K562 (cell line): ENCODE results near the gene KCTD1. TPM values are rescaled to one million over a fixed set of nuclear protein-coding genes. Genes with fewer than 3 reads are reported as not detected.

ENCODE experiments used
- ATAC-seq: fragments of 200-7000 bp; cut with Tn5 transposase; 3 replicates; pipeline ENCODE4 v1.9.1; 2020; ENCODE audit warnings: moderate library complexity
- BruUV-seq: library from RNA; stranded (reverse); fragments of 400-500 nt; replicated peaks from 2 replicates; lab custom pipeline; 2021; lab: Mats Ljungman, UMichigan
- CTCF ChIA-PET: fragments of 300-600 bp; formaldehyde crosslinking; extraction: SDS; loops from one replicate; lab custom pipeline; 2021; ENCODE audit warnings: low intra/inter-chr PET ratio; lab: Yijun Ruan, JAX
- POLR2A ChIA-PET: fragments of 300-600, 350-650 bp; sonication (Branson Sonifier 250); formaldehyde crosslinking; extraction: SDS; loops from one replicate; lab custom pipeline; 2021; ENCODE audit warnings: antibody characterized with exemption, inconsistent platforms; lab: Yijun Ruan, JAX
- DNase-seq, 4 experiments: peaks; one replicate each; pipeline versions ENCODE4 v3.0.0 to v3.0.0-alpha.2; 2011 to 2018; ENCODE audit warnings: low spot score in 3 of 4, mixed read lengths in 3 of 4; ENCODE audit errors: extremely low read depth in 1 of 4
- FAIRE-seq: peaks from 2 replicates; lab custom pipeline; 2011; peaks lifted over from hg19 to GRCh38; lab: Jason Lieb, UNC
- H2AFZ ChIP-seq: 2 replicates; pipeline ENCODE4 v1.6.0; 2011; ENCODE audit warnings: low read depth, low read length, control low read depth, inconsistent platforms
- H3K27ac ChIP-seq: fragments of 200-600 bp; 3 replicates; pipeline ENCODE4 v1.8.0; 2011; ENCODE audit warnings: low read depth, mild to moderate bottlenecking, control low read depth, inconsistent platforms, low read length, moderate library complexity, mixed read lengths; ENCODE audit errors: extremely low read depth
- H3K27me3 ChIP-seq, 2 experiments: fragments of 300-600 bp in 1 of 2; 2 replicates in 1 of 2; 3 replicates in 1 of 2; pipeline versions ENCODE4 v1.6.0 to v1.8.0; 2011; ENCODE audit warnings: inconsistent platforms in 2 of 2, low read length in 2 of 2, mild to moderate bottlenecking in 1 of 2, mixed read lengths in 1 of 2, moderate library complexity in 1 of 2; ENCODE audit not compliant: control insufficient read depth in 2 of 2, insufficient read depth in 2 of 2
- H3K36me3 ChIP-seq: fragments of 300-600 bp; 3 replicates; pipeline ENCODE4 v1.8.0; 2011; ENCODE audit warnings: mild to moderate bottlenecking, low read length, inconsistent platforms; ENCODE audit not compliant: control insufficient read depth, insufficient read depth
- H3K4me1 ChIP-seq, 2 experiments: fragments of 200-600 bp in 1 of 2; replicated peaks in 1 of 2; 2 replicates in 1 of 2; 3 replicates in 1 of 2; pipeline versions ENCODE4 v1.5.1 to v1.8.0; 2011; ENCODE audit warnings: inconsistent platforms in 2 of 2, low read length in 2 of 2, mild to moderate bottlenecking in 1 of 2, mixed read lengths in 1 of 2, moderate library complexity in 1 of 2; ENCODE audit not compliant: control insufficient read depth in 2 of 2, insufficient read depth in 2 of 2
- H3K4me2 ChIP-seq: 2 replicates; pipeline ENCODE4 v1.6.1; 2011; ENCODE audit warnings: low read length, control low read depth, inconsistent platforms, mixed read lengths; ENCODE audit not compliant: insufficient read depth
- H3K4me3 ChIP-seq: fragments of 200-600 bp; sonication (generic), shearing (Covaris generic); 2 replicates; pipeline ENCODE4 v1.5.1; 2016; ENCODE audit warnings: control low read depth, inconsistent platforms
- H3K79me2 ChIP-seq: fragments of 200-600 bp; 3 replicates; pipeline ENCODE4 v1.8.0; 2011; ENCODE audit warnings: low read length, inconsistent platforms; ENCODE audit not compliant: control insufficient read depth, insufficient read depth
- H3K9ac ChIP-seq, 2 experiments: 2 replicates each; pipeline versions ENCODE4 v1.6.0 to v1.6.1; 2011; ENCODE audit warnings: low read depth in 2 of 2, low read length in 2 of 2, control low read depth in 1 of 2, inconsistent platforms in 1 of 2, mild to moderate bottlenecking in 1 of 2, mixed read lengths in 1 of 2; ENCODE audit not compliant: insufficient read depth in 1 of 2
- H3K9me1 ChIP-seq: one replicate; pipeline ENCODE4 v1.6.0; 2011; ENCODE audit warnings: inconsistent platforms, mild to moderate bottlenecking, low read length, moderate library complexity; ENCODE audit not compliant: control insufficient read depth, insufficient read depth
- H3K9me3 ChIP-seq: replicated peaks from 2 replicates; pipeline ENCODE4 v1.5.1; 2011; ENCODE audit warnings: low read depth, low read length, inconsistent platforms; ENCODE audit not compliant: control insufficient read depth, insufficient read depth
- H4K20me1 ChIP-seq: replicated peaks from 2 replicates; pipeline ENCODE4 v1.6.1; 2011; ENCODE audit warnings: low read length, inconsistent platforms, mixed read lengths; ENCODE audit not compliant: control insufficient read depth, insufficient read depth
- CBX5 ChIP-seq: IDR thresholded peaks from 2 replicates; pipeline ENCODE4 v1.6.1; 2014; ENCODE audit warnings: low read depth, borderline replicate concordance
- LARP7 ChIP-seq: fragments of 450-650 bp; IDR thresholded peaks from 2 replicates; pipeline ENCODE4 v1.6.1; 2016
- RUNX1 ChIP-seq: sonication (generic); IDR thresholded peaks from 2 replicates; pipeline ENCODE4 v1.6.1; 2016; ENCODE audit warnings: antibody characterized with exemption, low read depth
- SAFB ChIP-seq: fragments of 200-400 bp; formaldehyde crosslinking; IDR thresholded peaks from 2 replicates; pipeline ENCODE4 v1.6.1; 2017; ENCODE audit warnings: low read depth, low read length, borderline replicate concordance
- TAF15 ChIP-seq: fragments of 200-400 bp; formaldehyde crosslinking; IDR thresholded peaks from 2 replicates; pipeline ENCODE4 v1.6.1; 2017; ENCODE audit warnings: mild to moderate bottlenecking, low read depth, low read length, moderate library complexity
- TAL1 ChIP-seq: fragments of 450-650 bp; IDR thresholded peaks from 2 replicates; pipeline ENCODE4 v1.6.1; 2016; ENCODE audit warnings: mild to moderate bottlenecking
- ZNF184 ChIP-seq: sonication (generic); formaldehyde crosslinking; IDR thresholded peaks from 2 replicates; pipeline ENCODE4 v1.5.0; 2020; ENCODE audit warnings: missing genetic modification reagents
- ZNF695 ChIP-seq: fragments of 450-650 bp; formaldehyde crosslinking; IDR thresholded peaks from 2 replicates; pipeline ENCODE4 v1.4.0; 2020; ENCODE audit warnings: mild to moderate bottlenecking, moderate library complexity
- ZNF75A ChIP-seq: fragments of 450-650 bp; formaldehyde crosslinking; IDR thresholded peaks from 2 replicates; pipeline ENCODE4 v1.4.0; 2020; ENCODE audit warnings: mild to moderate bottlenecking
- WGBS: fragments of 100-300 bp; shearing (Covaris generic); methylation state at CpG from one replicate; pipeline ENCODE4 v1.1.6; 2016; ENCODE audit warnings: low coverage, mixed read lengths; ENCODE audit not compliant: insufficient coverage; ENCODE audit errors: missing lambda C conversion rate; 5-methylcytosine and 5-hydroxymethylcytosine counted together
- in situ Hi-C: fragments of 300-500 bp; cut with MboI; formaldehyde crosslinking; loops from 4 replicates; pipeline ENCODE4 v1.15.0; 2018; ENCODE audit warnings: inconsistent platforms, mixed read lengths
- intact Hi-C: fragments of 100-400 bp; cut with micrococcal nuclease; formaldehyde crosslinking; loops from 2 replicates; pipeline ENCODE4 v1.14.2; 2022
- polyA plus RNA-seq, 8 experiments: library from polyadenylated mRNA; depleted of rRNA in 4 of 8; stranded (reverse) in 5 of 8; unstranded in 3 of 8; fragments of >200 nt; fragmentation: Nextera tagmentation in 2 of 8; fragmentation: Illumina TruSeq in 1 of 8; extraction: Ambion mirVana in 2 of 8; extraction: Trizol in 1 of 8; gene quantifications; 2 replicates each; pipeline versions ENCODE4 v1.2.1 to v1.2.3, GENCODE V29; 2011 to 2014; ENCODE audit warnings: inconsistent platforms in 1 of 8, missing spikeins in 1 of 8
- total RNA-seq, 7 experiments: library from RNA; depleted of rRNA in 6 of 7; stranded (reverse); fragments of >200 nt in 6 of 7; fragmentation: Illumina TruSeq in 2 of 7; extraction: Trizol in 2 of 7; gene quantifications; 2 replicates each; pipeline versions ENCODE4 v1.2.1 to v1.2.3, GENCODE V29; 2011 to 2021; ENCODE audit warnings: low replicate concordance in 1 of 7
- TF ChIP-seq, protein P1 (sequence below): fragments of 250-450 bp; sonication (Bioruptor Pico); IDR thresholded peaks from 2 replicates; pipeline ENCODE4 v1.5.0; 2021; ENCODE audit warnings: mild to moderate bottlenecking, moderate library complexity
- TF ChIP-seq, protein P2 (sequence below): sonication (generic); formaldehyde crosslinking; IDR thresholded peaks from 2 replicates; pipeline ENCODE4 v1.8.1; 2023; ENCODE audit warnings: mild to moderate bottlenecking, missing genetic modification reagents
- TF ChIP-seq, protein P3 (sequence below): fragments of 450-650 bp; IDR thresholded peaks from one replicate; pipeline ENCODE4 v1.6.1; 2018; ENCODE audit warnings: mild to moderate bottlenecking, moderate library complexity; ENCODE audit not compliant: partially characterized antibody
- TF ChIP-seq, protein P4 (sequence below), 3 experiments: fragments of 200-800 bp in 1 of 3; fragments of 250-450 bp in 1 of 3; fragments of 450-650 bp in 1 of 3; sonication (Bioruptor Pico) in 1 of 3; sonication (Bioruptor generic) in 1 of 3; formaldehyde crosslinking in 1 of 3; IDR thresholded peaks; 2 replicates each; pipeline versions ENCODE4 v1.6.1 to v1.8.0; 2016 to 2022; ENCODE audit warnings: mild to moderate bottlenecking in 2 of 3, missing genetic modification characterization in 2 of 3, missing compliant biosample characterization in 1 of 3, moderate library complexity in 1 of 3

KCTD1 gene
- total and polyA plus RNA-seq, 9 of the 15 experiments (the other 6 are each of a cell fraction or from before 2014, with no cell fraction given): not detected

- H3K4me2 ChIP-seq: no peak overlapping the region
- ChIA-PET CTCF (no interaction called here), POLR2A (interaction anchor here (1.7 kb wide), 1 partner anchor 11 kb away, joined by 9 read pairs; no protein-coding TSS in a partner anchor)
- H2AFZ ChIP-seq: no peak overlapping the region
- no peaks in the 10 kb centered on the region for H3K79me2 ChIP-seq
- peaks cover 0 to 3% of the 10 kb centered on the region in 2 experiments; a peak in 1 of 5 replicates for H3K4me1 ChIP-seq
- no peak for DNase-seq
- no peaks in the 10 kb centered on the region for H3K9me3 ChIP-seq
- no peak for ATAC-seq
- no peaks in the 10 kb centered on the region for H3K9me1 ChIP-seq
- H3K27ac ChIP-seq: no peak overlapping the region
- no peak overlapping the region for H3K9ac ChIP-seq
- no TSS peak for BruUV-seq
- intact Hi-C loops (no loop called here), in situ Hi-C loops (no loop called here)
- no peak for FAIRE-seq
- H3K4me3 ChIP-seq: no peak overlapping the region
- H3K36me3 ChIP-seq: no peaks in the 10 kb centered on the region
- H4K20me1 ChIP-seq: 0 out of 2 replicates have a peak, but pooled peaks cover 4% of the 10 kb centered on the region
- WGBS: 0% methylated on average over 1 of the region's 1 CpG
- H3K27me3 ChIP-seq: peaks cover 0 to 5% of the 10 kb centered on the region in 2 experiments; a peak in 2 of 5 replicates
- TF ChIP-seq ZNF695 (CRISPR knock-in tag) (no peak), LARP7 (no peak), RUNX1 (no peak), CBX5 (no peak), TAF15 (no peak), ZNF184 (CRISPR knock-in tag) (no peak), TAL1 (no peak), ZNF75A (CRISPR knock-in tag) (no peak), SAFB (no peak)
- TF ChIP-seq, protein P1, sequence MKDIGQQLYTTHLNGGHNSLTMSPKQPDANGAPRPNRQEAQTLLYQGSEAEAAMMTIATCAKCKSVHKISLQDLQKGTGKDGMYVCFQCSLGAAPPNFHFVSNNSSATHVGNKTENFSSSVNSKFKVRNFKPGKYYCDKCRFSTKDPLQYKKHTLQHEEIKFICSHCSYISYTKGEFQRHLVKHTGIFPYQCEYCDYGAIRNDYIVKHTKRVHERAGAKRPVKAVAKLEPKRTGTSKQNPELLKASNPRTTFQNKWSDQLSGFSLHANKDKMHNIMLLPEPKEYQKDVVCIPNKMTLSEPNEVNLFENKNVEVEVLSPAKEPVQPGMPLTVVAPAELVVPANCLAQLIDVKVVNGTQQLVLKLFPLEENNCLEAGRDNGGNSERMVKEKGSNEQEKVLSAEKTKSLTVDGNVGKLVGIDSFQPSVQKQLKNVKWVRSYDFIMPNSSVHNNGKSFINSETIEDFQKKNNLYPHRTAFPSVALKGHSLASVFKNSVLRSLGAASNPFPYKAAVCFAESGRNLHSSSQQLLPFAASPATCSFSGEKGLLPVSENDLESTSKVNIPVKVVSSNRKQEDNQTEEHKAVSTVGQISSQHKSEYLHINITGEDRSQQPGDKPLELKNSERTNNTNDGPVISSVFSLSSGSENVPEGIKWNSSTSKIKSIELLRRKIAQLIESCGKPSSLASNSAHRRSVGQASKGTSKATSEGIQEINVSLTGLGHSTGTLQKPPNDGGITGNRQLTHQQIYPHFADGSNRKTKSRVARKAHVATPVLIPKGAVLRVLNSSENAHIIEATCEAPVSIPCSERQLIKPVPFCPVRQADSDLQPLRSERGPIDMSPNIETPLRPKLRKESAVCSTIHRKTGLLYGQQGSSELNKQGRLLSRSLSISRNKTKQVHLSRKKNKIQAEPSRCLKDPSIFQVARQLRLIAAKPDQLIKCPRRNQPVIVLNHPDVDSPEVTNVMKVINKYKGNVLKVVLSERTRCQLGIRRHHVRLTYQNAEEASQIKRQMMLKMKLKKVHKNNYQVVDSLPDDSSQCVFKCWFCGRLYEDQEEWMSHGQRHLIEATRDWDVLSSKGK: no peak
- TF ChIP-seq, protein P2, sequence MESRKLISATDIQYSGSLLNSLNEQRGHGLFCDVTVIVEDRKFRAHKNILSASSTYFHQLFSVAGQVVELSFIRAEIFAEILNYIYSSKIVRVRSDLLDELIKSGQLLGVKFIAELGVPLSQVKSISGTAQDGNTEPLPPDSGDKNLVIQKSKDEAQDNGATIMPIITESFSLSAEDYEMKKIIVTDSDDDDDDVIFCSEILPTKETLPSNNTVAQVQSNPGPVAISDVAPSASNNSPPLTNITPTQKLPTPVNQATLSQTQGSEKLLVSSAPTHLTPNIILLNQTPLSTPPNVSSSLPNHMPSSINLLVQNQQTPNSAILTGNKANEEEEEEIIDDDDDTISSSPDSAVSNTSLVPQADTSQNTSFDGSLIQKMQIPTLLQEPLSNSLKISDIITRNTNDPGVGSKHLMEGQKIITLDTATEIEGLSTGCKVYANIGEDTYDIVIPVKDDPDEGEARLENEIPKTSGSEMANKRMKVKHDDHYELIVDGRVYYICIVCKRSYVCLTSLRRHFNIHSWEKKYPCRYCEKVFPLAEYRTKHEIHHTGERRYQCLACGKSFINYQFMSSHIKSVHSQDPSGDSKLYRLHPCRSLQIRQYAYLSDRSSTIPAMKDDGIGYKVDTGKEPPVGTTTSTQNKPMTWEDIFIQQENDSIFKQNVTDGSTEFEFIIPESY (CRISPR knock-in tag): no peak
- TF ChIP-seq, protein P3, sequence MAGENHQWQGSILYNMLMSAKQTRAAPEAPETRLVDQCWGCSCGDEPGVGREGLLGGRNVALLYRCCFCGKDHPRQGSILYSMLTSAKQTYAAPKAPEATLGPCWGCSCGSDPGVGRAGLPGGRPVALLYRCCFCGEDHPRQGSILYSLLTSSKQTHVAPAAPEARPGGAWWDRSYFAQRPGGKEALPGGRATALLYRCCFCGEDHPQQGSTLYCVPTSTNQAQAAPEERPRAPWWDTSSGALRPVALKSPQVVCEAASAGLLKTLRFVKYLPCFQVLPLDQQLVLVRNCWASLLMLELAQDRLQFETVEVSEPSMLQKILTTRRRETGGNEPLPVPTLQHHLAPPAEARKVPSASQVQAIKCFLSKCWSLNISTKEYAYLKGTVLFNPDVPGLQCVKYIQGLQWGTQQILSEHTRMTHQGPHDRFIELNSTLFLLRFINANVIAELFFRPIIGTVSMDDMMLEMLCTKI: no peak
- TF ChIP-seq, protein P4, sequence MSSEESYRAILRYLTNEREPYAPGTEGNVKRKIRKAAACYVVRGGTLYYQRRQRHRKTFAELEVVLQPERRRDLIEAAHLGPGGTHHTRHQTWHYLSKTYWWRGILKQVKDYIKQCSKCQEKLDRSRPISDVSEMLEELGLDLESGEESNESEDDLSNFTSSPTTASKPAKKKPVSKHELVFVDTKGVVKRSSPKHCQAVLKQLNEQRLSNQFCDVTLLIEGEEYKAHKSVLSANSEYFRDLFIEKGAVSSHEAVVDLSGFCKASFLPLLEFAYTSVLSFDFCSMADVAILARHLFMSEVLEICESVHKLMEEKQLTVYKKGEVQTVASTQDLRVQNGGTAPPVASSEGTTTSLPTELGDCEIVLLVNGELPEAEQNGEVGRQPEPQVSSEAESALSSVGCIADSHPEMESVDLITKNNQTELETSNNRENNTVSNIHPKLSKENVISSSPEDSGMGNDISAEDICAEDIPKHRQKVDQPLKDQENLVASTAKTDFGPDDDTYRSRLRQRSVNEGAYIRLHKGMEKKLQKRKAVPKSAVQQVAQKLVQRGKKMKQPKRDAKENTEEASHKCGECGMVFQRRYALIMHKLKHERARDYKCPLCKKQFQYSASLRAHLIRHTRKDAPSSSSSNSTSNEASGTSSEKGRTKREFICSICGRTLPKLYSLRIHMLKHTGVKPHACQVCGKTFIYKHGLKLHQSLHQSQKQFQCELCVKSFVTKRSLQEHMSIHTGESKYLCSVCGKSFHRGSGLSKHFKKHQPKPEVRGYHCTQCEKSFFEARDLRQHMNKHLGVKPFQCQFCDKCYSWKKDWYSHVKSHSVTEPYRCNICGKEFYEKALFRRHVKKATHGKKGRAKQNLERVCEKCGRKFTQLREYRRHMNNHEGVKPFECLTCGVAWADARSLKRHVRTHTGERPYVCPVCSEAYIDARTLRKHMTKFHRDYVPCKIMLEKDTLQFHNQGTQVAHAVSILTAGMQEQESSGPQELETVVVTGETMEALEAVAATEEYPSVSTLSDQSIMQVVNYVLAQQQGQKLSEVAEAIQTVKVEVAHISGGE (CRISPR knock-in tag; IDR thresholded peaks at IDR 0.05): no peak
These were observed 73.8 kb downstream of the KCTD1 start for GRCh38 chr18:26474542-26474941.
